HepG2 (cell line): ENCODE measurements around the gene RB1. TPM values are rescaled to one million over a fixed set of nuclear protein-coding genes. Genes with fewer than 3 reads are reported as not detected.

Source experiments
- ATAC-seq: fragments of 200-7000 bp; cut with Tn5 transposase; 3 replicates; pipeline ENCODE4 v1.9.1; 2020; ENCODE audit warnings: mild to moderate bottlenecking, moderate library complexity
- BruUV-seq: library from RNA; stranded (reverse); fragments of 400-500 nt; replicated peaks from 2 replicates; lab custom pipeline; 2021; lab: Mats Ljungman, UMichigan
- CTCF ChIA-PET: fragments of 300-600 bp; formaldehyde crosslinking; extraction: SDS; loops from one replicate; lab custom pipeline; 2021; ENCODE audit warnings: low total read pairs, inconsistent platforms, low intra/inter-chr PET ratio; lab: Yijun Ruan, JAX
- POLR2A ChIA-PET: fragments of 350-600 bp; sonication (Branson Sonifier 250); formaldehyde crosslinking; loops from one replicate; lab custom pipeline; 2020; ENCODE audit warnings: antibody characterized with exemption, inconsistent platforms; lab: Yijun Ruan, JAX
- DNase-seq: peaks from one replicate; pipeline ENCODE4 v3.0.0-alpha.2; 2015; ENCODE audit warnings: low spot score
- FAIRE-seq: peaks from 3 replicates; lab custom pipeline; 2011; peaks lifted over from hg19 to GRCh38; lab: Jason Lieb, UNC
- H2AFZ ChIP-seq: one replicate; pipeline ENCODE4 v1.6.1; 2011; ENCODE audit warnings: low read length, inconsistent platforms
- H3K27ac ChIP-seq: fragments of 300-600 bp; 3 replicates; pipeline ENCODE4 v1.8.0; 2011; ENCODE audit warnings: mixed run types, mild to moderate bottlenecking, mixed read lengths, low read length, inconsistent platforms; ENCODE audit not compliant: insufficient read depth; ENCODE audit errors: extremely low read length
- H3K27me3 ChIP-seq, 2 experiments: fragments of 200-600 bp in 1 of 2; 2 replicates in 1 of 2; 3 replicates in 1 of 2; pipeline versions ENCODE4 v1.6.0 to v1.8.0; 2011; ENCODE audit warnings: low read length in 2 of 2, mild to moderate bottlenecking in 2 of 2, moderate library complexity in 2 of 2, inconsistent platforms in 1 of 2; ENCODE audit not compliant: insufficient read depth in 2 of 2, control insufficient read depth in 1 of 2
- H3K36me3 ChIP-seq, 2 experiments: fragments of 200-600 bp in 1 of 2; replicated peaks in 1 of 2; 2 replicates in 1 of 2; 3 replicates in 1 of 2; pipeline versions ENCODE4 v1.5.1 to v1.8.0; 2011; ENCODE audit warnings: low read length in 2 of 2, inconsistent platforms in 1 of 2; ENCODE audit not compliant: insufficient read depth in 2 of 2, control insufficient read depth in 1 of 2
- H3K4me1 ChIP-seq: 2 replicates; pipeline ENCODE4 v1.5.1; 2012; ENCODE audit warnings: low read length, inconsistent platforms; ENCODE audit not compliant: insufficient read depth
- H3K4me2 ChIP-seq: 2 replicates; pipeline ENCODE4 v1.6.0; 2011; ENCODE audit warnings: low read depth, low read length, inconsistent platforms
- H3K4me3 ChIP-seq, 3 experiments: fragments of 200-600 bp in 1 of 3; sonication (generic), shearing (Covaris generic) in 1 of 3; replicated peaks in 1 of 3; 2 replicates each; pipeline ENCODE4 v1.5.1; 2011 to 2016; ENCODE audit warnings: low read length in 3 of 3, inconsistent platforms in 2 of 3, low read depth in 2 of 3, mild to moderate bottlenecking in 2 of 3, control low read depth in 1 of 3, mixed read lengths in 1 of 3; ENCODE audit not compliant: insufficient read depth in 1 of 3
- H3K79me2 ChIP-seq: one replicate; pipeline ENCODE4 v1.6.1; 2011; ENCODE audit warnings: low read length, inconsistent platforms; ENCODE audit not compliant: insufficient read depth
- H3K9ac ChIP-seq: 2 replicates; pipeline ENCODE4 v1.6.0; 2011; ENCODE audit warnings: mild to moderate bottlenecking, low read depth, low read length, inconsistent platforms; ENCODE audit not compliant: insufficient read depth
- H3K9me3 ChIP-seq: 2 replicates; pipeline ENCODE4 v1.5.1; 2012; ENCODE audit warnings: mild to moderate bottlenecking, low read length
- H4K20me1 ChIP-seq: 2 replicates; pipeline ENCODE4 v1.6.0; 2011; ENCODE audit warnings: inconsistent platforms, mild to moderate bottlenecking, low read length, moderate library complexity; ENCODE audit not compliant: insufficient read depth
- POLR2G ChIP-seq: fragments of 200-400 bp; formaldehyde crosslinking; IDR thresholded peaks from 2 replicates; pipeline ENCODE4 v1.6.1; 2018; ENCODE audit warnings: mild to moderate bottlenecking, low read depth, low read length, moderate library complexity
- ZNF143 ChIP-seq: sonication (generic); formaldehyde crosslinking; IDR thresholded peaks from 2 replicates; pipeline ENCODE4 v1.4.0; 2020; ENCODE audit warnings: missing genetic modification reagents
- WGBS: methylation state at CpG from one replicate; pipeline ENCODE4 v1.1.6; 2017; ENCODE audit warnings: low lambda C conversion rate; 5-methylcytosine and 5-hydroxymethylcytosine counted together
- in situ Hi-C: cut with HindIII; loops from 2 replicates; pipeline ENCODE4 v1.10.0; 2017; ENCODE audit warnings: low pct_unique_long_range_greater_than_20kb; ENCODE audit not compliant: extremely low pct_ligation_motif_present
- intact Hi-C: fragments of 100-400 bp; cut with micrococcal nuclease; formaldehyde crosslinking; loops from one replicate; pipeline ENCODE4 v1.10.0; 2022; ENCODE audit not compliant: unreplicated experiment
- polyA plus RNA-seq, 8 experiments: library from polyadenylated mRNA; depleted of rRNA in 3 of 8; stranded (reverse) in 7 of 8; unstranded in 1 of 8; fragments of >200 nt; fragmentation: Illumina TruSeq in 4 of 8; extraction: Trizol in 4 of 8; gene quantifications; 2 replicates each; pipeline versions ENCODE4 v1.2.1 to v1.2.3, GENCODE V29; 2011 to 2016; ENCODE audit warnings: low read depth in 4 of 8, missing spikeins in 1 of 8, mixed read lengths in 1 of 8; ENCODE audit not compliant: insufficient read depth in 1 of 8
- total RNA-seq, 5 experiments: library from RNA; depleted of rRNA; stranded (reverse); fragments of >200 nt; fragmentation: Illumina TruSeq; extraction: Trizol; gene quantifications; 2 replicates each; pipeline ENCODE4 v1.2.3, GENCODE V29; 2016; ENCODE audit warnings: low read depth in 1 of 5
- TF ChIP-seq, protein P1 (sequence below): sonication (generic); formaldehyde crosslinking; IDR thresholded peaks from 2 replicates; pipeline ENCODE4 v1.4.0; 2020; ENCODE audit warnings: missing genetic modification reagents, mild to moderate bottlenecking, borderline replicate concordance
- TF ChIP-seq, protein P2 (sequence below): sonication (generic); formaldehyde crosslinking; IDR thresholded peaks from 2 replicates; pipeline ENCODE4 v1.5.0; 2020; ENCODE audit warnings: mild to moderate bottlenecking, missing genetic modification reagents

The RB1 gene
- total and polyA plus RNA-seq, 2 of the 13 experiments (the other 11 are each of a cell fraction or from before 2014, with no cell fraction given), result 15.6 to 23.7 TPM

DNA sequence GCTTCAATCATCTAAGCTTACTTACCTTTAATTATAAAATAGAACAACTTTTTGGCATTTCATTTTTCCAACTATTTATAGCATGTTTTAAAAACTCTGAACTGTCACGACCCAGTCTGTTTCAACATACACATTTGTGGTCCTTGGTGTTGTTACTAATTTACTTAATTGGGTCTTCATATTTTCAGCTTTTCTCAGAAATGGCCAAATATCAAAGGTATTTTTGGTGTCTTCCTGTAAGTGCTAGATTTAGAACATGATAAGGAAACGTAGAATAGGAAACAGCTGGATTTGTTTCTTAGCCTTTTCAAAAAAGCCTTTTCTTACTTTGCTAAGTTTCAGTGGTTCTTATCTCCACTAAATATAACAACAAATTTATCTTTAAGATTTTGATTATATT is 97.9 kb downstream of the RB1 start:
- no peaks in the 10 kb centered on the region for H3K9me3 ChIP-seq
- peaks cover 4% of the 10 kb centered on the region for H3K79me2 ChIP-seq
- H2AFZ ChIP-seq, result no peak overlapping the region
- peaks cover 58% of the 10 kb centered on the region for H3K4me1 ChIP-seq
- H3K9ac ChIP-seq, result no peak overlapping the region
- FAIRE-seq (no peak), DNase-seq (no peak), ATAC-seq (no peak)
- 0 out of 5 replicates have a peak, but pooled peaks cover 0 to 3% of the 10 kb centered on the region in 2 experiments for H3K36me3 ChIP-seq
- in situ Hi-C loops, result no loop called here
- H4K20me1 ChIP-seq, result no peaks in the 10 kb centered on the region
- no peak overlapping the region for H3K4me3 ChIP-seq
- ChIA-PET POLR2A (no interaction called here), CTCF (no interaction called here)
- no TSS peak for BruUV-seq
- peak overlapping the region; percentile 22 for H3K27ac ChIP-seq
- intact Hi-C loops, result loop anchor here (10.0 kb wide), 1 partner anchor 173 kb away; no protein-coding TSS in a partner anchor
- no peaks in the 10 kb centered on the region for H3K27me3 ChIP-seq
- H3K4me2 ChIP-seq, result no peak overlapping the region
- WGBS, result 92% methylated on average over 2 of the region's 2 CpGs
- no peak for TF ChIP-seq ZNF143 (CRISPR knock-in tag)

DNA sequence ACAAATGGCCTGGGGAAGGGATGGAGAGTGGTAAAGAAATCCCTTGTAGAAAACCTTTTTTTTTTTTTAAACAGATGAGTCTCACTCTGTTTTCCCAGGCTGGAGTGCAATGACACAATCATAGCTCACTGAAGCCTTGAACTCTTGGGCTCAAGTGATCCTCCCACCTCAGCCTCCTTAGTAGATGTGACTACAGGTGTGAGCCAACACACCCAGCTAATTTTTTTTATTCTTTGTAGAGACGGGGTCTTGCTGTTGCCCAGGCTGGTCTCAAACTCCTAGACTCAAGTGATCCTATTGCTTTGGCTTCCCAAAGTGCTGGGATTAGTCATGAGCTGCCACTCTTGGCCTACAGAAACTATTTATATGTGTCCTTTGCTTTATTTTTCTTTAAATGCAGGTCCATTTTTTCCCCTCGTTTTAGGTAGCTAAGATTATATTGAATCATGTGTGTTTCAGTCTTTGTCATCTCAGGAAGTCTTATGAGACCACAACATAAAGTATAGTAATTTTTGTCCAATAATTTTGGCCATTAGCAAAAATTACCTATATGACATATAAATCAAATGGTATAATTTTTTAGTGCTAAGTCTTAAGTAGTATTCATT is 98.9 kb downstream of the RB1 start:
- intact Hi-C loops (loop anchor here (10.0 kb wide), 1 partner anchor 172 kb away; no protein-coding TSS in a partner anchor), in situ Hi-C loops (no loop called here)
- no peak overlapping the region for H3K4me3 ChIP-seq
- no TSS peak for BruUV-seq
- TF ChIP-seq, protein P1, sequence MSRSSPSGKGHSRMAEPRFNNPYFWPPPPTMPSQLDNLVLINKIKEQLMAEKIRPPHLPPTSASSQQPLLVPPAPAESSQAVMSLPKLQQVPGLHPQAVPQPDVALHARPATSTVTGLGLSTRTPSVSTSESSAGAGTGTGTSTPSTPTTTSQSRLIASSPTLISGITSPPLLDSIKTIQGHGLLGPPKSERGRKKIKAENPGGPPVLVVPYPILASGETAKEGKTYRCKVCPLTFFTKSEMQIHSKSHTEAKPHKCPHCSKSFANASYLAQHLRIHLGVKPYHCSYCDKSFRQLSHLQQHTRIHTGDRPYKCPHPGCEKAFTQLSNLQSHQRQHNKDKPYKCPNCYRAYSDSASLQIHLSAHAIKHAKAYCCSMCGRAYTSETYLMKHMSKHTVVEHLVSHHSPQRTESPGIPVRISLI (CRISPR knock-in tag), result peak; percentile 30; the same call in 1 of the 2 replicates
- no peak for TF ChIP-seq POLR2G
- TF ChIP-seq, protein P2, sequence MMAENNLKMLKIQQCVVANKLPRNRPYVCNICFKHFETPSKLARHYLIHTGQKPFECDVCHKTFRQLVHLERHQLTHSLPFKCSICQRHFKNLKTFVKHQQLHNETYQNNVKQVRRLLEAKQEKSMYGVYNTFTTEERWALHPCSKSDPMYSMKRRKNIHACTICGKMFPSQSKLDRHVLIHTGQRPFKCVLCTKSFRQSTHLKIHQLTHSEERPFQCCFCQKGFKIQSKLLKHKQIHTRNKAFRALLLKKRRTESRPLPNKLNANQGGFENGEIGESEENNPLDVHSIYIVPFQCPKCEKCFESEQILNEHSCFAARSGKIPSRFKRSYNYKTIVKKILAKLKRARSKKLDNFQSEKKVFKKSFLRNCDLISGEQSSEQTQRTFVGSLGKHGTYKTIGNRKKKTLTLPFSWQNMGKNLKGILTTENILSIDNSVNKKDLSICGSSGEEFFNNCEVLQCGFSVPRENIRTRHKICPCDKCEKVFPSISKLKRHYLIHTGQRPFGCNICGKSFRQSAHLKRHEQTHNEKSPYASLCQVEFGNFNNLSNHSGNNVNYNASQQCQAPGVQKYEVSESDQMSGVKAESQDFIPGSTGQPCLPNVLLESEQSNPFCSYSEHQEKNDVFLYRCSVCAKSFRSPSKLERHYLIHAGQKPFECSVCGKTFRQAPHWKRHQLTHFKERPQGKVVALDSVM (CRISPR knock-in tag), result peak; percentile 82
- POLR2A ChIA-PET, result no interaction called here
- no peak overlapping the region for H3K4me2 ChIP-seq
- no peak overlapping the region for H3K27ac ChIP-seq
- no peak for FAIRE-seq
- H3K27me3 ChIP-seq, result no peaks in the 10 kb centered on the region
- H3K4me1 ChIP-seq, result peaks cover 53% of the 10 kb centered on the region
- no peak for DNase-seq
- H3K36me3 ChIP-seq, result 0 out of 5 replicates have a peak, but pooled peaks cover 0 to 3% of the 10 kb centered on the region in 2 experiments
- no peaks in the 10 kb centered on the region for H4K20me1 ChIP-seq
- H2AFZ ChIP-seq, result no peak overlapping the region
- peaks cover 10% of the 10 kb centered on the region for H3K79me2 ChIP-seq
- ATAC-seq, result no peak
- no peaks in the 10 kb centered on the region for H3K9me3 ChIP-seq
- WGBS, result 94% methylated on average over 2 of the region's 2 CpGs
- H3K9ac ChIP-seq, result no peak overlapping the region
- CTCF ChIA-PET, result no interaction called here
